HL-60 (cell line): ENCODE data around the gene AMBP.
"Not testable (repeated sequence)": the region's sequence is repeated elsewhere in the genome, so short reads cannot be mapped to it uniquely, and the experiment has no call there.

Experiments used
- CTCF ChIP-seq: IDR thresholded peaks from one replicate; pipeline ENCODE4 v1.5.1; 2011; ENCODE audit warnings: low read length, control low read depth, inconsistent platforms; ENCODE audit not compliant: insufficient read depth
- GABPA ChIP-seq: IDR thresholded peaks from 2 replicates; pipeline ENCODE4 v1.6.1; 2012; ENCODE audit warnings: low read depth
- POLR2AphosphoS5 ChIP-seq: IDR thresholded peaks from 2 replicates; pipeline ENCODE4 v1.6.1; 2012; ENCODE audit warnings: low read depth
- REST ChIP-seq: IDR thresholded peaks from 2 replicates; pipeline ENCODE4 v1.6.1; 2012; ENCODE audit warnings: low read depth; ENCODE audit not compliant: insufficient replicate concordance
- SPI1 ChIP-seq: IDR thresholded peaks from 2 replicates; pipeline ENCODE4 v1.6.1; 2012; ENCODE audit warnings: low read depth, mild to moderate bottlenecking, borderline replicate concordance

GRCh38 chr9:114082763-114083412 lies 4.8 kb upstream of the AMBP start:
- TF ChIP-seq CTCF, POLR2AphosphoS5, REST, GABPA, SPI1: not testable (repeated sequence)
